ENCODE results near the gene ALS2.
"Not testable (repeated sequence)": the region's sequence is repeated elsewhere in the genome, so short reads cannot be mapped to it uniquely, and the experiment has no call there.

Gene ALS2

GRCh38 chr2:201678401-201678800 is 102.3 kb downstream of the ALS2 start:
- no peak for DNase-seq (ENCODE audit: low spot score)
- no peak overlapping the region for H3K27ac ChIP-seq
- CTCF ChIA-PET: no interaction called here
- POLR2A ChIA-PET (ENCODE audit: low non-redundant PET): no interaction called here
- no peak for TF ChIP-seq CTCF (conservative IDR thresholded peaks at IDR 0.05; ENCODE audit: low read depth)

GRCh38 chr2:201675454-201675853 is 105.3 kb downstream of the ALS2 start:
- no peak overlapping the region for H3K27ac ChIP-seq
- no peak for DNase-seq (ENCODE audit: low spot score)
- ChIA-PET CTCF (no interaction called here), POLR2A (ENCODE audit: low non-redundant PET) (no interaction called here)
- no peak for TF ChIP-seq CTCF (conservative IDR thresholded peaks at IDR 0.05; ENCODE audit: low read depth)

GRCh38 chr2:201674794-201675193 is 105.9 kb downstream of the ALS2 start:
- DNase-seq (ENCODE audit: low spot score): no peak
- CTCF ChIA-PET: no interaction called here
- TF ChIP-seq CTCF (conservative IDR thresholded peaks at IDR 0.05; ENCODE audit: low read depth): no peak
- POLR2A ChIA-PET (ENCODE audit: low non-redundant PET): no interaction called here
- no peak overlapping the region for H3K27ac ChIP-seq

GRCh38 chr2:201674298-201674697 is 106.4 kb downstream of the ALS2 start:
- no peak for TF ChIP-seq CTCF (conservative IDR thresholded peaks at IDR 0.05; ENCODE audit: low read depth)
- H3K27ac ChIP-seq: no peak overlapping the region
- POLR2A ChIA-PET (ENCODE audit: low non-redundant PET): no interaction called here
- no peak for DNase-seq (ENCODE audit: low spot score)
- CTCF ChIA-PET: no interaction called here

- ChIA-PET CTCF (no interaction called here), POLR2A (ENCODE audit: low non-redundant PET) (no interaction called here)
- no peak for DNase-seq (ENCODE audit: low spot score)
- no peak overlapping the region for H3K27ac ChIP-seq
- no peak for TF ChIP-seq CTCF (conservative IDR thresholded peaks at IDR 0.05; ENCODE audit: low read depth)
Observed at GRCh38 chr2:201673546-201673945, 107.2 kb downstream of the ALS2 start.

GRCh38 chr2:201671205-201671604 is 109.5 kb downstream of the ALS2 start:
- POLR2A ChIA-PET (ENCODE audit: low non-redundant PET); H3K27ac ChIP-seq; DNase-seq (ENCODE audit: low spot score): not testable (repeated sequence)
- CTCF ChIA-PET: interaction anchor here (0.6 kb wide), 1 partner anchor 439 kb away, joined by 3 read pairs; no protein-coding TSS in a partner anchor

GRCh38 chr2:201669865-201670264 is 110.9 kb downstream of the ALS2 start:
- CTCF ChIA-PET: no interaction called here
- POLR2A ChIA-PET (ENCODE audit: low non-redundant PET): no interaction called here
- no peak for TF ChIP-seq CTCF (conservative IDR thresholded peaks at IDR 0.05; ENCODE audit: low read depth)
- no peak overlapping the region for H3K27ac ChIP-seq
- no peak for DNase-seq (ENCODE audit: low spot score)

Data from RWPE1 (cell line).